ENCODE results near the gene MLH3. TPM values are rescaled to one million over a fixed set of nuclear protein-coding genes. Genes with fewer than 3 reads are reported as not detected.

Gene MLH3
- total RNA-seq = 20.6 and 24.6 TPM in 2 replicates

GRCh38 chr14:75050852-75051555, at the start of gene MLH3:
TSS of gene MLH3 (minus strand) at chr14:75051467. CDS start at chr14:75049655, 1,812 bp downstream.

GRCh38 chr14:75069121-75069810, 18.0 kb upstream of the MLH3 start, which contains the start of gene ZC2HC1C:
TSS of gene ZC2HC1C (plus strand) at chr14:75069641. CDS start at chr14:75070574, 933 bp downstream.

GRCh38 chr14:75063491-75064204, 12.4 kb upstream of the MLH3 start, which contains the start of gene ACYP1:
TSS of gene ACYP1 (minus strand) at chr14:75064024. CDS start at chr14:75063553, 471 bp downstream.

GRCh38 chr14:75002392-75003249, 48.6 kb downstream of the MLH3 start, which contains the start of gene EIF2B2:
TSS of gene EIF2B2 (plus strand) at chr14:75002921. CDS start at chr14:75002991, 70 bp downstream.

Other genes starting within 250 kb of the MLH3 start
- not detected in 2 replicates for gene PROX2, start 175.3 kb downstream of the MLH3 start, total RNA-seq
- 58.8 and 81.3 TPM in 2 replicates for gene DLST, start 169.6 kb downstream of the MLH3 start, total RNA-seq
- gene RPS6KL1, start 128.2 kb downstream of the MLH3 start, total RNA-seq = 0.43 and 9.6 TPM in 2 replicates
- 41.9 and 45.8 TPM in 2 replicates for gene PGF, start 95.9 kb downstream of the MLH3 start, total RNA-seq
- 64.3 and 69.4 TPM in 2 replicates for gene EIF2B2, start 48.5 kb downstream of the MLH3 start, total RNA-seq
- 4.6 and 6.8 TPM in 2 replicates for gene ACYP1, start 12.6 kb upstream of the MLH3 start, total RNA-seq
- gene ZC2HC1C, start 18.2 kb upstream of the MLH3 start, total RNA-seq = 0.68 and 0.71 TPM in 2 replicates
- 39.3 and 40.4 TPM in 2 replicates for gene NEK9, start 75.6 kb upstream of the MLH3 start, total RNA-seq
- 306 and 314 TPM in 2 replicates for gene TMED10, start 125.1 kb upstream of the MLH3 start, total RNA-seq
- 72.8 and 177 TPM in 2 replicates for gene FOS, start 227.4 kb upstream of the MLH3 start, total RNA-seq